ENCODE results near the gene IGSF21. TPM values are rescaled to one million over a fixed set of nuclear protein-coding genes. Genes with fewer than 3 reads are reported as not detected.

The IGSF21 gene
- total RNA-seq, 4 donors from 2014 or later = 4.7 to 10.2 (median 5.9) TPM

- TF ChIP-seq, protein P1, sequence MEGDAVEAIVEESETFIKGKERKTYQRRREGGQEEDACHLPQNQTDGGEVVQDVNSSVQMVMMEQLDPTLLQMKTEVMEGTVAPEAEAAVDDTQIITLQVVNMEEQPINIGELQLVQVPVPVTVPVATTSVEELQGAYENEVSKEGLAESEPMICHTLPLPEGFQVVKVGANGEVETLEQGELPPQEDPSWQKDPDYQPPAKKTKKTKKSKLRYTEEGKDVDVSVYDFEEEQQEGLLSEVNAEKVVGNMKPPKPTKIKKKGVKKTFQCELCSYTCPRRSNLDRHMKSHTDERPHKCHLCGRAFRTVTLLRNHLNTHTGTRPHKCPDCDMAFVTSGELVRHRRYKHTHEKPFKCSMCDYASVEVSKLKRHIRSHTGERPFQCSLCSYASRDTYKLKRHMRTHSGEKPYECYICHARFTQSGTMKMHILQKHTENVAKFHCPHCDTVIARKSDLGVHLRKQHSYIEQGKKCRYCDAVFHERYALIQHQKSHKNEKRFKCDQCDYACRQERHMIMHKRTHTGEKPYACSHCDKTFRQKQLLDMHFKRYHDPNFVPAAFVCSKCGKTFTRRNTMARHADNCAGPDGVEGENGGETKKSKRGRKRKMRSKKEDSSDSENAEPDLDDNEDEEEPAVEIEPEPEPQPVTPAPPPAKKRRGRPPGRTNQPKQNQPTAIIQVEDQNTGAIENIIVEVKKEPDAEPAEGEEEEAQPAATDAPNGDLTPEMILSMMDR (IDR thresholded peaks at IDR 0.05) = no peak
- TF ChIP-seq EP300 (IDR thresholded peaks at IDR 0.05) (no peak), POLR2A (IDR thresholded peaks at IDR 0.05) (no peak)
- Histone ChIP-seq H3K4me1 (no peaks in the 10 kb centered on the region), H3K9me3 (no peaks in the 10 kb centered on the region), H3K4me3 (no peak overlapping the region), H3K27ac (no peak overlapping the region), H3K27me3 (no peaks in the 10 kb centered on the region), H3K36me3 (no peaks in the 10 kb centered on the region)
- DNase-seq (ENCODE audit: low spot score in 2 of 2) = no peak
- 88 to 92% methylated on average over 4 of the region's 4 CpGs for WGBS, 2 donors
These were observed 235.1 kb downstream of the IGSF21 start for GRCh38 chr1:18342744-18343143.

DNA sequence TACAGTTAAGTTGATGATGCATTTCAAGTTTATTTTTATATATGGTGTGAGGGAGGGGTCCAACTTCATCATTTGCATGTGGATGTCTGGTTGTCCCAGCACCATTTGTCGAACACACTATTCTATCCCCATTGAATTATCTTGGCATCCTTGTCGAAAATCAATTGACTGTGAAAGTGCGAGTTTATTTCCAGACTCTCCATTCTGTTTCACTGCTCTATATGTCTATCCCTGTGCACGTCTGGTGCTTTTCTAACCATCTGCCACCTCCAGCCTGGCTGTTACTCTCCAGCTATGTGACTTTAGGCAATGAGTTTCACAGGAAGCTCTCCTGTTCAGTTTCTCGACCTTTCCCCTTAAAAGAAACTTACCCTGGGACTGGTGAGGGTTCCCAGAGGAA lies 236.0 kb downstream of the IGSF21 start:
- Histone ChIP-seq H3K4me1 (no peaks in the 10 kb centered on the region), H3K27me3 (no peaks in the 10 kb centered on the region), H3K9me3 (no peaks in the 10 kb centered on the region), H3K36me3 (no peaks in the 10 kb centered on the region), H3K4me3 (no peak overlapping the region), H3K27ac (no peak overlapping the region)
- TF ChIP-seq, protein P1 (IDR thresholded peaks at IDR 0.05) = no peak
- TF ChIP-seq POLR2A (IDR thresholded peaks at IDR 0.05) (no peak), EP300 (IDR thresholded peaks at IDR 0.05) (no peak)
- no peak for DNase-seq (ENCODE audit: low spot score in 2 of 2)
- 74% methylated on average over 5 of the region's 5 CpGs for WGBS, 2 donors

GRCh38 chr1:18344755-18345154 lies 237.2 kb downstream of the IGSF21 start:
- WGBS, 2 donors = 21 to 34% methylated on average over 3 of the region's 3 CpGs
- DNase-seq (ENCODE audit: low spot score in 2 of 2) = no peak
- H3K27me3 ChIP-seq = no peaks in the 10 kb centered on the region

DNA sequence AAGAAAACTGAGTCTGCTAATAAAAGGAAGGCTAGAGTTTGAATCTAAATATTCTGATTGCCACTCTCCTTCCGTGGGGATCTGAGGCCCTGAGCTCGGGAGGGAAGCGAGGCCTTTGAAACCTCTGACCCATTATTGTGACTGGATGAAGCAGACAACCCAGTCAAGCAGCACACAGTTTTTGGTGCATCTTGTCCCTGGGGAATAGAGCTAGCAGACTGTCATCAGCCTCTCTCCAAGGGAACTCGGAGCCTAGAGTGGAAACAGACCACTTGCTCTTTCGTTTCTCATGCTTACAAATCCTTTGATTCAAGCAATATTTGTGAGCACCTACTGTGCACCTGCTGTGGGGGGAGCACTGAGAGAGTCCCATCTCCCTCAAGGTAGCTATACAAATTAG lies 240.0 kb downstream of the IGSF21 start:
- Histone ChIP-seq H3K27ac (no peak overlapping the region), H3K36me3 (no peaks in the 10 kb centered on the region), H3K27me3 (no peaks in the 10 kb centered on the region), H3K9me3 (no peaks in the 10 kb centered on the region), H3K4me1 (no peaks in the 10 kb centered on the region), H3K4me3 (no peak overlapping the region)
- WGBS, 2 donors = 73 to 75% methylated on average over 5 of the region's 5 CpGs
- DNase-seq (ENCODE audit: low spot score in 2 of 2) = no peak
- TF ChIP-seq, protein P1 (IDR thresholded peaks at IDR 0.05) = no peak
- TF ChIP-seq POLR2A (IDR thresholded peaks at IDR 0.05) (no peak), EP300 (IDR thresholded peaks at IDR 0.05) (no peak)

More at GRCh38 chr1:18344755-18345154, 237.2 kb downstream of the IGSF21 start:
- H3K4me3 ChIP-seq = no peak overlapping the region
- no peaks in the 10 kb centered on the region for H3K36me3 ChIP-seq
- no peak overlapping the region for H3K27ac ChIP-seq
- TF ChIP-seq POLR2A (IDR thresholded peaks at IDR 0.05) = no peak
- no peaks in the 10 kb centered on the region for H3K9me3 ChIP-seq
- H3K4me1 ChIP-seq = no peaks in the 10 kb centered on the region

GRCh38 chr1:18348354-18348753 lies 240.8 kb downstream of the IGSF21 start:
- H3K27me3 ChIP-seq = no peaks in the 10 kb centered on the region
- H3K4me1 ChIP-seq = no peaks in the 10 kb centered on the region
- no peaks in the 10 kb centered on the region for H3K36me3 ChIP-seq
- no peak overlapping the region for H3K4me3 ChIP-seq
- H3K9me3 ChIP-seq = no peaks in the 10 kb centered on the region
- 35 to 43% methylated on average over 3 of the region's 3 CpGs for WGBS, 2 donors
- no peak for DNase-seq (ENCODE audit: low spot score in 2 of 2)
- no peak overlapping the region for H3K27ac ChIP-seq
- TF ChIP-seq, protein P1 (IDR thresholded peaks at IDR 0.05) = no peak
- TF ChIP-seq EP300 (IDR thresholded peaks at IDR 0.05) = no peak
- no peak for TF ChIP-seq POLR2A (IDR thresholded peaks at IDR 0.05)

DNA sequence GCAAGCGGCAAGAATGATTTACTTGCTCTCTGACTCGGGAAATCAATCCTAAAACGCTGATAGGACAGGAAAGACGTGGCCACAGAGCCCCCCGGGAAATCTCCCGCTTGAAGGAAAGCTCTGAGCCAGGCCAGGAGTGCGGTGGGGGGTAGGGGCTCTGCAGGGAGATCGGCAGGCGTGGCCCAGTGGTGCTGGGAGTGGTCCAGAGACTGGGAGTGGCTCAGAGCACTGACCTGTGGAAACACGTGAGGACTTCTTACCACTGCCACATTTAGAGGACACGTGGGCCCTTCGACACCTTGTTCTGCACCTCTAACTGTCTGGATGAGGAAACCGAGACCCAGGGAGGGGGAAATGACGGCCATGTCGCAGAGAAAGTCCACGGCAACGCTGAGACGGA lies 243.1 kb downstream of the IGSF21 start:
- Histone ChIP-seq H3K4me3 (no peak overlapping the region), H3K9me3 (no peaks in the 10 kb centered on the region), H3K4me1 (no peaks in the 10 kb centered on the region), H3K27ac (no peak overlapping the region), H3K36me3 (no peaks in the 10 kb centered on the region), H3K27me3 (peaks cover 0 to 8% of the 10 kb centered on the region in 2 donors)
- WGBS, 2 donors = 57 to 61% methylated on average over 18 of the region's 18 CpGs
- TF ChIP-seq POLR2A (IDR thresholded peaks at IDR 0.05) (no peak), EP300 (IDR thresholded peaks at IDR 0.05) (no peak)
- TF ChIP-seq, protein P1 (IDR thresholded peaks at IDR 0.05) = no peak
- DNase-seq (ENCODE audit: low spot score in 2 of 2) = no peak

All from tibial nerve (tissue), 4 donors.